H9 (cell line): ENCODE measurements around the gene TMEM9. TPM values are rescaled to one million over a fixed set of nuclear protein-coding genes. Genes with fewer than 3 reads are reported as not detected.

Experiments
- DNase-seq: peaks from one replicate; pipeline ENCODE4 v3.0.0-alpha.2; 2017
- H2AFZ ChIP-seq: one replicate; pipeline ENCODE4 v1.6.1; 2013; ENCODE audit warnings: mild to moderate bottlenecking, low read length, control low read depth, moderate library complexity
- H2AK5ac ChIP-seq: 2 replicates; pipeline ENCODE4 v1.6.1; 2013; ENCODE audit warnings: low read length, control low read depth, mixed read lengths; ENCODE audit not compliant: insufficient read length
- H2BK120ac ChIP-seq: one replicate; pipeline ENCODE4 v1.6.1; 2013; ENCODE audit warnings: low read depth, mild to moderate bottlenecking, low read length, control low read depth, inconsistent platforms; ENCODE audit not compliant: poor library complexity, severe bottlenecking
- H2BK12ac ChIP-seq: 2 replicates; pipeline ENCODE4 v1.6.1; 2013; ENCODE audit warnings: low read length, control low read depth, mixed read lengths, low read depth; ENCODE audit not compliant: insufficient read length
- H2BK15ac ChIP-seq: 2 replicates; pipeline ENCODE4 v1.6.1; 2013; ENCODE audit warnings: low read depth, low read length, control low read depth
- H2BK20ac ChIP-seq: one replicate; pipeline ENCODE4 v1.6.1; 2013; ENCODE audit warnings: low read depth, mild to moderate bottlenecking, low read length, control low read depth, inconsistent platforms; ENCODE audit not compliant: poor library complexity, severe bottlenecking
- H2BK5ac ChIP-seq: 2 replicates; pipeline ENCODE4 v1.6.1; 2013; ENCODE audit warnings: low read length, control low read depth, mixed read lengths; ENCODE audit not compliant: insufficient read length
- H3K14ac ChIP-seq: 2 replicates; pipeline ENCODE4 v1.6.1; 2013; ENCODE audit warnings: low read length, control low read depth; ENCODE audit not compliant: insufficient read depth
- H3K18ac ChIP-seq: 2 replicates; pipeline ENCODE4 v1.6.1; 2013; ENCODE audit warnings: low read depth, mild to moderate bottlenecking, mixed read lengths, low read length, control low read depth; ENCODE audit not compliant: insufficient read length
- H3K23ac ChIP-seq: 2 replicates; pipeline ENCODE4 v1.6.1; 2013; ENCODE audit warnings: low read length, control low read depth, mixed read lengths, low read depth; ENCODE audit not compliant: insufficient read length
- H3K23me2 ChIP-seq: 2 replicates; pipeline ENCODE4 v1.6.1; 2013; ENCODE audit warnings: low read depth, mild to moderate bottlenecking, mixed read lengths, low read length, control low read depth; ENCODE audit not compliant: insufficient read length, poor library complexity, severe bottlenecking
- H3K27ac ChIP-seq: 2 replicates; pipeline ENCODE4 v1.5.1; 2013; ENCODE audit warnings: low read length, control low read depth, mixed read lengths, low read depth; ENCODE audit not compliant: insufficient read length
- H3K27me3 ChIP-seq: 2 replicates; pipeline ENCODE4 v1.6.1; 2013; ENCODE audit warnings: low read length, control low read depth, inconsistent platforms; ENCODE audit not compliant: insufficient read depth
- H3K4ac ChIP-seq: 2 replicates; pipeline ENCODE4 v1.6.1; 2013; ENCODE audit warnings: low read depth, mild to moderate bottlenecking, control low read depth, inconsistent platforms, low read length, moderate library complexity
- H3K4me1 ChIP-seq: 2 replicates; pipeline ENCODE4 v1.6.1; 2013; ENCODE audit warnings: low read length, control low read depth, inconsistent platforms; ENCODE audit not compliant: insufficient read depth
- H3K4me2 ChIP-seq: 2 replicates; pipeline ENCODE4 v1.6.1; 2013; ENCODE audit warnings: low read length, control low read depth, mixed read lengths; ENCODE audit not compliant: insufficient read length, insufficient read depth
- H3K56ac ChIP-seq: 2 replicates; pipeline ENCODE4 v1.6.1; 2013; ENCODE audit warnings: low read depth, mild to moderate bottlenecking, mixed read lengths, low read length, control low read depth; ENCODE audit not compliant: insufficient read length
- H3K79me1 ChIP-seq: 2 replicates; pipeline ENCODE4 v1.6.1; 2013; ENCODE audit warnings: low read depth, mild to moderate bottlenecking, moderate library complexity, low read length, control low read depth, inconsistent platforms; ENCODE audit not compliant: insufficient read depth, poor library complexity, severe bottlenecking
- H3K79me2 ChIP-seq: 2 replicates; pipeline ENCODE4 v1.6.1; 2013; ENCODE audit warnings: low read length, control low read depth, inconsistent platforms; ENCODE audit not compliant: insufficient read depth
- H3K9ac ChIP-seq: 2 replicates; pipeline ENCODE4 v1.6.1; 2013; ENCODE audit warnings: low read length, control low read depth, mixed read lengths; ENCODE audit not compliant: insufficient read length; ENCODE audit errors: extremely low read depth
- H3K9me3 ChIP-seq: one replicate; pipeline ENCODE4 v1.6.1; 2013; ENCODE audit warnings: low read depth, low read length, inconsistent platforms; ENCODE audit not compliant: control insufficient read depth
- H3T11ph ChIP-seq: one replicate; pipeline ENCODE4 v1.6.1; 2013; ENCODE audit warnings: mild to moderate bottlenecking, low read length, control low read depth, inconsistent platforms
- H4K20me1 ChIP-seq: one replicate; pipeline ENCODE4 v1.6.1; 2013; ENCODE audit not compliant: control insufficient read depth, insufficient read length, insufficient read depth
- H4K5ac ChIP-seq: 2 replicates; pipeline ENCODE4 v1.6.1; 2013; ENCODE audit warnings: low read depth, mild to moderate bottlenecking, mixed read lengths, low read length, control low read depth; ENCODE audit not compliant: insufficient read length
- H4K8ac ChIP-seq: replicated peaks from 2 replicates; pipeline ENCODE4 v1.6.1; 2013; ENCODE audit warnings: low read length, control low read depth, mixed read lengths, low read depth; ENCODE audit not compliant: insufficient read length
- H4K91ac ChIP-seq: 2 replicates; pipeline ENCODE4 v1.6.1; 2013; ENCODE audit warnings: low read depth, mild to moderate bottlenecking, moderate library complexity, mixed read lengths, low read length, control low read depth; ENCODE audit not compliant: insufficient read length
- H3K27ac Mint-ChIP-seq, 3 experiments: 2 replicates in 2 of 3; 3 replicates in 1 of 3; pipeline ENCODE4 v1.8.0; 2020 to 2021; ENCODE audit warnings: mixed read lengths in 3 of 3, mild to moderate bottlenecking in 1 of 3, moderate library complexity in 1 of 3
- H3K27me3 Mint-ChIP-seq: 2 replicates; pipeline ENCODE4 v1.8.0; 2021; ENCODE audit warnings: low read depth, mild to moderate bottlenecking, moderate library complexity, mixed read lengths
- H3K36me3 Mint-ChIP-seq, 3 experiments: 2 replicates in 2 of 3; 3 replicates in 1 of 3; pipeline ENCODE4 v1.8.0; 2020 to 2021; ENCODE audit warnings: low read depth in 3 of 3, mixed read lengths in 3 of 3; ENCODE audit not compliant: insufficient read depth in 1 of 3
- H3K4me1 Mint-ChIP-seq, 2 experiments: 2 replicates each; pipeline ENCODE4 v1.8.0; 2020; ENCODE audit warnings: mixed read lengths in 2 of 2
- H3K4me3 Mint-ChIP-seq, 2 experiments: 2 replicates in 1 of 2; 3 replicates in 1 of 2; pipeline ENCODE4 v1.8.0; 2020 to 2021; ENCODE audit warnings: mild to moderate bottlenecking in 2 of 2, mixed read lengths in 2 of 2, moderate library complexity in 1 of 2
- H3K9me3 Mint-ChIP-seq, 2 experiments: 2 replicates in 1 of 2; 3 replicates in 1 of 2; pipeline ENCODE4 v1.8.0; 2020; ENCODE audit warnings: mild to moderate bottlenecking in 2 of 2, mixed read lengths in 2 of 2, moderate library complexity in 1 of 2
- WGBS: extraction: QIAGEN DNeasy Blood & Tissue Kit; methylation state at CpG from one replicate; pipeline ENCODE4 v1.1.7; 2013; ENCODE audit warnings: missing lambda C conversion rate, low lambda C conversion rate, mixed read lengths; ENCODE audit not compliant: insufficient read length; ENCODE audit errors: extremely low coverage; 5-methylcytosine and 5-hydroxymethylcytosine counted together
- total RNA-seq: library from RNA; stranded (reverse); gene quantifications from 2 replicates; pipeline ENCODE4 v1.2.1, GENCODE V29; 2021
- TF ChIP-seq, protein P1 (sequence below): fragments of 200-600 bp; sonication (generic); conservative IDR thresholded peaks from 3 replicates; pipeline ENCODE4 v1.8.0; 2021; ENCODE audit warnings: antibody characterized with exemption, mild to moderate bottlenecking

The TMEM9 gene
- total RNA-seq, 1 experiment from 2014 or later = 93.4 TPM

DNA sequence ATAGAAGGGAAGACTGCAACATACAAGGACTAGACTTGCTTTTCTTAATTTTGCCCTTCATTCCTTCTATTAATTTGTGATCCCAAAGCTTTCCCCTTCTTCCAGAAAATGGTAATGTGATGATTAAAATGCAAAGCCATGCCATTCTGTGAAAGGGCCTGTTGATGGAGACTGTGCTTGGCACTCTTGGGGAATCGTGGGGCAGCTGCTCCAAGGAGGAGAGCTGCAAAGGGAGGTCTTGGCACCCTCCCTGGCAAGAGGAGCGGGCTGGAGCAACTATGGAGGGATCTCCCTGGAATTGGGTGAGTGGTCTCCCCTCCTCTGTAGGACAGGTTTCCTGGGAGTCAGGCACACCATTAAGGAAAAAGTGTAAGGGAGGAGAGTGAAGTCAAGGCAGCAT, 58.7 kb downstream of the TMEM9 start:
- H3K79me2 ChIP-seq = no peaks in the 10 kb centered on the region
- no peak overlapping the region for H3K18ac ChIP-seq
- peaks cover 7 to 13% of the 10 kb centered on the region in 2 experiments; a peak in 3 of 4 replicates for H3K4me1 Mint-ChIP-seq
- no peak overlapping the region for H2BK20ac ChIP-seq
- H2BK120ac ChIP-seq = no peak overlapping the region
- no peak overlapping the region for H3K9ac ChIP-seq
- no peaks in the 10 kb centered on the region for H3K9me3 ChIP-seq
- WGBS = no CpG with 5 or more reads among the region's 2 CpGs
- no peaks in the 10 kb centered on the region for H3K79me1 ChIP-seq
- no peak overlapping the region for H4K8ac ChIP-seq
- H3K27ac ChIP-seq = no peak overlapping the region
- no peak overlapping the region for H3K23ac ChIP-seq
- no peak overlapping the region for H3T11ph ChIP-seq
- no peak overlapping the region for H2BK12ac ChIP-seq
- no peaks in the 10 kb centered on the region for H3K9me3 Mint-ChIP-seq
- peaks cover 1% of the 10 kb centered on the region for H3K27me3 Mint-ChIP-seq
- no peaks in the 10 kb centered on the region; the same call in 1 of the 2 replicates for H3K27me3 ChIP-seq
- no peaks in the 10 kb centered on the region for H3K23me2 ChIP-seq
- H3K56ac ChIP-seq = no peak overlapping the region
- H2AFZ ChIP-seq = no peak overlapping the region
- no peak overlapping the region for H3K4ac ChIP-seq
- no peaks in the 10 kb centered on the region for H3K4me1 ChIP-seq
- H2AK5ac ChIP-seq = no peak overlapping the region
- no peaks in the 10 kb centered on the region for H3K36me3 Mint-ChIP-seq
- no peak overlapping the region for H2BK5ac ChIP-seq
- 0 out of 7 replicates have a peak overlapping the region, but pooled peaks of 1 of the 3 experiments have one; percentile 6 for H3K27ac Mint-ChIP-seq
- H3K14ac ChIP-seq = 0 out of 2 replicates have a peak overlapping the region, but pooled peaks have one; percentile 24
- H2BK15ac ChIP-seq = no peak overlapping the region
- no peak overlapping the region for H4K5ac ChIP-seq
- no peak for DNase-seq
- H4K20me1 ChIP-seq = no peaks in the 10 kb centered on the region
- TF ChIP-seq, protein P1, sequence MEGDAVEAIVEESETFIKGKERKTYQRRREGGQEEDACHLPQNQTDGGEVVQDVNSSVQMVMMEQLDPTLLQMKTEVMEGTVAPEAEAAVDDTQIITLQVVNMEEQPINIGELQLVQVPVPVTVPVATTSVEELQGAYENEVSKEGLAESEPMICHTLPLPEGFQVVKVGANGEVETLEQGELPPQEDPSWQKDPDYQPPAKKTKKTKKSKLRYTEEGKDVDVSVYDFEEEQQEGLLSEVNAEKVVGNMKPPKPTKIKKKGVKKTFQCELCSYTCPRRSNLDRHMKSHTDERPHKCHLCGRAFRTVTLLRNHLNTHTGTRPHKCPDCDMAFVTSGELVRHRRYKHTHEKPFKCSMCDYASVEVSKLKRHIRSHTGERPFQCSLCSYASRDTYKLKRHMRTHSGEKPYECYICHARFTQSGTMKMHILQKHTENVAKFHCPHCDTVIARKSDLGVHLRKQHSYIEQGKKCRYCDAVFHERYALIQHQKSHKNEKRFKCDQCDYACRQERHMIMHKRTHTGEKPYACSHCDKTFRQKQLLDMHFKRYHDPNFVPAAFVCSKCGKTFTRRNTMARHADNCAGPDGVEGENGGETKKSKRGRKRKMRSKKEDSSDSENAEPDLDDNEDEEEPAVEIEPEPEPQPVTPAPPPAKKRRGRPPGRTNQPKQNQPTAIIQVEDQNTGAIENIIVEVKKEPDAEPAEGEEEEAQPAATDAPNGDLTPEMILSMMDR = no peak
- H3K4me2 ChIP-seq = no peak overlapping the region
- no peak overlapping the region for H4K91ac ChIP-seq
- H3K4me3 Mint-ChIP-seq = no peak overlapping the region
